ENCODE measurements around the gene RALGDS. TPM values are rescaled to one million over a fixed set of nuclear protein-coding genes. Genes with fewer than 3 reads are reported as not detected.

RALGDS gene
- total and polyA plus RNA-seq, 9 of the 15 experiments (the other 6 are each of a cell fraction or from before 2014, with no cell fraction given), result 0.75 to 43.3 (median 27.1) TPM

DNA sequence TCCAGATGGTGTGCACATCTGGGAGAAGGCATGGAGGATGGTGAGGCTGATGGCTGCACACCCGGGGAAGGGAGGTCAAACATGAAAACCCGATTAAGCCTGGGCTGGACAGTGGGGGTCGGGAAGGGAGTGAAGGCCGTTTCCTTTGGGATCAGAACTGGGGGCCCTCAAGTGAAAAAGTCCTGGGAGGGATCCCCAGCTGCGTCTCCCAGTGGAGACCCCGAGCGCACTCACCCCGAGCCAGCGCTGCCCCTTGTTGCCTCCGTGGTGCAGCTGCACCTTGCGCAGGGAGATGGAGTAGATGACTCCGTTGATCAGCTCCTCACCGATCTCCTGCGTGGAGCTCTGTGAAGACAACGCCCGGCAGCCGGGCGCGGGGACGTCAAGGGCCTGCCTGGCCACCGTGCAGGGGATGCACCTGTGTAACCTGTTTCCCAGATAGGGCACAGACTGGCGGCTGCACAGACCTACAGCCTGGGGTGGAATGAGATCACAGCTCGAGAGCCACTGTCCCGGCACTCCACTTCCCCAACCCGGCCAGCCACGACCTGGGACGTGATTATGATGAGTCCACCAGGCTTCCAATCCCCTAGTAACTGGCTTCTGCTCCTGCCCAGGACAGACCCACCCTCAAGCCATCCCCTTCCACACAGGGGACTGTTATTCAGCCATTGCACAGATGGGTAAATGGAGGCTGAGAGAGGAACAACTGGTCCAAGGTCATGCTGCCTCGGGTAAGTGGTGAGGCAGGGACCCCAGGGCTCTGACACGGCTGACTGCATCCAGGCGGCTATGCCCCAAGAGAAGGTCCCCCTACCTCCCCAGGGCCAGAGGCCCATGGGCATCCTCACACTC is 9.0 kb downstream of the RALGDS start (continued):
- TF ChIP-seq TRIM24 (IDR thresholded peaks at IDR 0.05) (no peak), ETV1 (tag; conservative IDR thresholded peaks at IDR 0.05; ENCODE audit: low read depth) (no peak)

GRCh38 chr9:133109931-133110650 is 10.9 kb downstream of the RALGDS start:
- Histone ChIP-seq H3K9ac (ENCODE audit: insufficient read depth in 1 of 2, low read depth in 2 of 2, low read length in 2 of 2) (peak overlapping the region in 1 of 2 experiments; percentile 32; a peak in 2 of 4 replicates), H3K9me3 (replicated peaks; ENCODE audit: control insufficient read depth, insufficient read depth, low read depth, low read length) (no peaks in the 10 kb centered on the region), H3K9me1 (ENCODE audit: control insufficient read depth, insufficient read depth, low read length) (no peaks in the 10 kb centered on the region), H3K27ac (ENCODE audit: extremely low read depth, low read depth, low read length) (no peak overlapping the region), H3K36me3 (ENCODE audit: control insufficient read depth, insufficient read depth, low read length) (peaks cover 78% of the 10 kb centered on the region; the same call in 2 of the 3 replicates), H3K79me2 (ENCODE audit: control insufficient read depth, insufficient read depth, low read length) (peaks cover 32% of the 10 kb centered on the region), H3K4me3 (no peak overlapping the region), H3K4me2 (ENCODE audit: insufficient read depth, low read length) (no peak overlapping the region), H3K4me1 (replicated peaks in 1 of 2; ENCODE audit: control insufficient read depth in 2 of 2, insufficient read depth in 2 of 2, low read length in 2 of 2) (peaks cover 13 to 33% of the 10 kb centered on the region in 2 experiments; a peak in 4 of 5 replicates), H2AFZ (ENCODE audit: low read depth, low read length) (no peak overlapping the region), H4K20me1 (replicated peaks; ENCODE audit: control insufficient read depth, insufficient read depth, low read length) (peaks cover 7% of the 10 kb centered on the region; the same call in 1 of the 2 replicates), H3K27me3 (ENCODE audit: control insufficient read depth in 2 of 2, insufficient read depth in 2 of 2, low read length in 2 of 2) (no peaks in the 10 kb centered on the region)
- no TSS peak for BruUV-seq (replicated peaks)
- DNase-seq (ENCODE audit: extremely low read depth in 1 of 4, low spot score in 3 of 4) (no peak), ATAC-seq (no peak), FAIRE-seq (no peak)
- intact Hi-C loops (cut with micrococcal nuclease) (no loop called here), in situ Hi-C loops (cut with MboI) (loop anchor here (5.0 kb wide), 1 partner anchor 37 kb away; no protein-coding TSS in a partner anchor)
- WGBS (ENCODE audit: insufficient coverage, low coverage, missing lambda C conversion rate), result 88% methylated on average over 16 of the region's 18 CpGs
- ChIA-PET POLR2A (interaction anchor here (3.3 kb wide), 1 partner anchor 8 kb away, joined by 12 read pairs; no protein-coding TSS in a partner anchor), CTCF (ENCODE audit: low intra/inter-chr PET ratio) (no interaction called here)
- no peak for TF ChIP-seq JUND (IDR thresholded peaks at IDR 0.05; ENCODE audit: borderline replicate concordance, low read depth, low read length)
- no peak for TF ChIP-seq JUND (tag; IDR thresholded peaks at IDR 0.05; ENCODE audit: borderline replicate concordance, low read depth, low read length)
- no peak for TF ChIP-seq EP400 (IDR thresholded peaks at IDR 0.05)
- no peak for TF ChIP-seq ZNF511 (CRISPR knock-in tag; IDR thresholded peaks at IDR 0.05)
- TF ChIP-seq CHD4 (IDR thresholded peaks at IDR 0.05; ENCODE audit: insufficient read depth, insufficient replicate concordance, low read depth, low read length, poor library complexity, severe bottlenecking), result no peak
- TF ChIP-seq ZC3H8 (IDR thresholded peaks at IDR 0.05), result no peak
- TF ChIP-seq IRF2 (CRISPR knock-in tag; IDR thresholded peaks at IDR 0.05), result no peak
- TF ChIP-seq SRSF7 (optimal IDR thresholded peaks at IDR 0.05; ENCODE audit: low read depth, low read length), result no peak
- TF ChIP-seq ETS2 (tag; IDR thresholded peaks at IDR 0.05; ENCODE audit: borderline replicate concordance, poor library complexity, severe bottlenecking), result no peak
- TF ChIP-seq ZBTB11 (CRISPR knock-in tag; IDR thresholded peaks at IDR 0.05), result no peak
- no peak for TF ChIP-seq ZNF766 (CRISPR knock-in tag; conservative IDR thresholded peaks at IDR 0.05)
- TF ChIP-seq ADNP (tag; IDR thresholded peaks at IDR 0.05), result no peak
